ENCODE data around the gene ABHD16A. TPM values are rescaled to one million over a fixed set of nuclear protein-coding genes. Genes with fewer than 3 reads are reported as not detected.

Gene ABHD16A
- total RNA-seq, 2 experiments from 2014 or later = 52.1 to 55.4 TPM

- CTCF ChIA-PET = interaction anchor here (0.6 to 9.7 kb wide), 30 partner anchors 8 to 192 kb away, joined by 3 to 118 read pairs (median 5); partner anchors contain the start of genes ABHD16A, ATP6V1G2, C6orf47 and DDAH2
- POLR2A ChIA-PET = interaction anchor here (0.6 to 5.6 kb wide), 31 partner anchors 10 to 241 kb away, joined by 3 to 83 read pairs (median 7); partner anchors contain the start of genes ABHD16A, BAG6, C6orf47 and CSNK2B
- Mint-ChIP-seq H3K36me3 (ENCODE audit: low read depth) (peaks cover 50% of the 10 kb centered on the region), H3K4me3 (peak overlapping the region; percentile 92), H3K27ac (peak overlapping the region; percentile 96), H3K27me3 (ENCODE audit: low read depth) (no peaks in the 10 kb centered on the region), H3K9me3 (ENCODE audit: insufficient read depth) (no peaks in the 10 kb centered on the region), H3K4me1 (ENCODE audit: low read depth) (peaks cover 64% of the 10 kb centered on the region)
- ATAC-seq (peak; percentile 15), DNase-seq (peak; percentile 88)
Measured at GRCh38 chr6:31737991-31738979, 35.2 kb upstream of the ABHD16A start.

- no peaks in the 10 kb centered on the region for H3K9me3 Mint-ChIP-seq (ENCODE audit: insufficient read depth)
- H3K27ac Mint-ChIP-seq = peak overlapping the region; percentile 96
- DNase-seq (peak; percentile 45), ATAC-seq (no peak)
- H3K27me3 Mint-ChIP-seq (ENCODE audit: low read depth) = no peaks in the 10 kb centered on the region
- CTCF ChIA-PET = interaction anchor here (0.6 to 9.7 kb wide), 23 partner anchors 7 to 157 kb away, joined by 3 to 118 read pairs (median 6); partner anchors contain the start of genes ABHD16A, C6orf47, DDAH2 and HSPA1A
- peak overlapping the region; percentile 92 for H3K4me3 Mint-ChIP-seq
- POLR2A ChIA-PET = interaction anchor here (0.6 to 5.6 kb wide), 31 partner anchors 9 to 196 kb away, joined by 3 to 83 read pairs (median 7); partner anchors contain the start of genes ABHD16A, BAG6, C6orf47 and CSNK2B
- H3K4me1 Mint-ChIP-seq (ENCODE audit: low read depth) = peaks cover 69% of the 10 kb centered on the region
- H3K36me3 Mint-ChIP-seq (ENCODE audit: low read depth) = peaks cover 44% of the 10 kb centered on the region
Measured at GRCh38 chr6:31737315-31737990, 34.3 kb upstream of the ABHD16A start.

GRCh38 chr6:31736768-31737314 lies 33.7 kb upstream of the ABHD16A start:
- DNase-seq (peak; percentile 29), ATAC-seq (no peak)
- ChIA-PET CTCF (interaction anchor here (1.0 to 9.7 kb wide), 12 partner anchors 9 to 97 kb away, joined by 3 to 118 read pairs (median 6); partner anchors contain the start of genes HSPA1A, HSPA1B, HSPA1L and LSM2), POLR2A (interaction anchor here (0.5 to 5.6 kb wide), 27 partner anchors 8 to 1402 kb away, joined by 3 to 83 read pairs (median 6); partner anchors contain the start of genes ABHD16A, BAG6, C6orf47 and CSNK2B)
- peaks cover 48% of the 10 kb centered on the region for H3K36me3 Mint-ChIP-seq (ENCODE audit: low read depth)
- H3K27me3 Mint-ChIP-seq (ENCODE audit: low read depth) = no peaks in the 10 kb centered on the region
- H3K27ac Mint-ChIP-seq = peak overlapping the region; percentile 96
- H3K4me1 Mint-ChIP-seq (ENCODE audit: low read depth) = peaks cover 74% of the 10 kb centered on the region
- no peaks in the 10 kb centered on the region for H3K9me3 Mint-ChIP-seq (ENCODE audit: insufficient read depth)
- H3K4me3 Mint-ChIP-seq = peak overlapping the region; percentile 92

GRCh38 chr6:31736021-31736767 lies 33.1 kb upstream of the ABHD16A start, which contains the start of gene CLIC1:
Gene CLIC1 (minus strand): TSS chr6:31736530. CDS start chr6:31736300, 230 bp downstream.
- Mint-ChIP-seq H3K4me1 (ENCODE audit: low read depth) (peaks cover 71% of the 10 kb centered on the region), H3K9me3 (ENCODE audit: insufficient read depth) (no peaks in the 10 kb centered on the region), H3K36me3 (ENCODE audit: low read depth) (peaks cover 49% of the 10 kb centered on the region), H3K27ac (peak within 1 kb of the TSS; percentile 96), H3K4me3 (peak within 1 kb of the TSS; percentile 92), H3K27me3 (ENCODE audit: low read depth) (no peaks in the 10 kb centered on the region)
- DNase-seq (peak; percentile 89), ATAC-seq (peak; percentile 43)
- CTCF ChIA-PET = interaction anchor here (1.1 to 9.7 kb wide), 6 partner anchors 9 to 95 kb away, joined by 4 to 118 read pairs (median 12); partner anchors contain the start of genes HSPA1B and LSM2
- POLR2A ChIA-PET = interaction anchor here (0.5 to 5.6 kb wide), 26 partner anchors 11 to 1402 kb away, joined by 3 to 37 read pairs (median 4); partner anchors contain the start of genes ABHD16A, C6orf47, HSPA1A and HSPA1B

GRCh38 chr6:31734821-31735406 lies 31.8 kb upstream of the ABHD16A start:
- CTCF ChIA-PET = interaction anchor here (0.7 to 9.7 kb wide), 6 partner anchors 31 to 97 kb away, joined by 3 to 118 read pairs (median 5); partner anchors contain the start of gene HSPA1B
- no peaks in the 10 kb centered on the region for H3K9me3 Mint-ChIP-seq (ENCODE audit: insufficient read depth)
- POLR2A ChIA-PET = interaction anchor here (0.7 to 5.1 kb wide), 13 partner anchors 11 to 1633 kb away, joined by 3 to 33 read pairs (median 4); partner anchors contain the start of genes ABHD16A, GPANK1, HSPA1B and MPIG6B
- peak overlapping the region; percentile 96 for H3K27ac Mint-ChIP-seq
- DNase-seq = peak; percentile 79
- H3K4me3 Mint-ChIP-seq = peak overlapping the region; percentile 92
- peak; percentile 26 for ATAC-seq
- peaks cover 58% of the 10 kb centered on the region for H3K36me3 Mint-ChIP-seq (ENCODE audit: low read depth)
- peaks cover 75% of the 10 kb centered on the region for H3K4me1 Mint-ChIP-seq (ENCODE audit: low read depth)
- no peaks in the 10 kb centered on the region for H3K27me3 Mint-ChIP-seq (ENCODE audit: low read depth)

- H3K27me3 Mint-ChIP-seq (ENCODE audit: low read depth) = no peaks in the 10 kb centered on the region
- CTCF ChIA-PET = interaction anchor here (0.7 to 9.7 kb wide), 4 partner anchors 31 to 56 kb away, joined by 3 to 118 read pairs (median 3); no protein-coding TSS in a partner anchor
- H3K36me3 Mint-ChIP-seq (ENCODE audit: low read depth) = peaks cover 59% of the 10 kb centered on the region
- POLR2A ChIA-PET = interaction anchor here (0.7 to 5.1 kb wide), 5 partner anchors 11 to 93 kb away, joined by 3 to 33 read pairs (median 5); partner anchors contain the start of genes GPANK1, HSPA1B, MPIG6B and VARS1
- peak overlapping the region; percentile 92 for H3K4me3 Mint-ChIP-seq
- no peaks in the 10 kb centered on the region for H3K9me3 Mint-ChIP-seq (ENCODE audit: insufficient read depth)
- H3K4me1 Mint-ChIP-seq (ENCODE audit: low read depth) = peaks cover 74% of the 10 kb centered on the region
- ATAC-seq (no peak), DNase-seq (no peak)
- H3K27ac Mint-ChIP-seq = peak overlapping the region; percentile 96
Measured at GRCh38 chr6:31734247-31734820, 31.2 kb upstream of the ABHD16A start.

GRCh38 chr6:31733734-31734133 lies 30.6 kb upstream of the ABHD16A start:
- CTCF ChIA-PET = interaction anchor here (2.2 kb wide), 1 partner anchor 97 kb away, joined by 10 read pairs; no protein-coding TSS in a partner anchor
- ATAC-seq = no peak
- Mint-ChIP-seq H3K27me3 (ENCODE audit: low read depth) (no peaks in the 10 kb centered on the region), H3K36me3 (ENCODE audit: low read depth) (peaks cover 64% of the 10 kb centered on the region), H3K4me3 (peak overlapping the region; percentile 92), H3K27ac (peak overlapping the region; percentile 96), H3K4me1 (ENCODE audit: low read depth) (peaks cover 74% of the 10 kb centered on the region), H3K9me3 (ENCODE audit: insufficient read depth) (no peaks in the 10 kb centered on the region)
- no peak for DNase-seq
- POLR2A ChIA-PET = interaction anchor here (5.1 kb wide), 1 partner anchor 94 kb away, joined by 33 read pairs; the partner anchor contains the start of gene HSPA1B

- CTCF ChIA-PET = interaction anchor here (1.0 to 2.2 kb wide), 3 partner anchors 64 to 98 kb away, joined by 3 to 10 read pairs (median 3); partner anchors contain the start of gene VARS1
- H3K27ac Mint-ChIP-seq = peak overlapping the region; percentile 49
- peaks cover 78% of the 10 kb centered on the region for H3K36me3 Mint-ChIP-seq (ENCODE audit: low read depth)
- no peaks in the 10 kb centered on the region for H3K27me3 Mint-ChIP-seq (ENCODE audit: low read depth)
- ATAC-seq (no peak), DNase-seq (no peak)
- H3K4me1 Mint-ChIP-seq (ENCODE audit: low read depth) = peaks cover 72% of the 10 kb centered on the region
- peak overlapping the region; percentile 8 for H3K4me3 Mint-ChIP-seq
- no peaks in the 10 kb centered on the region for H3K9me3 Mint-ChIP-seq (ENCODE audit: insufficient read depth)
- POLR2A ChIA-PET = interaction anchor here (0.6 to 7.2 kb wide), 3 partner anchors 7 to 99 kb away, joined by 4 to 83 read pairs (median 4); partner anchors contain the start of gene MSH5
Measured at GRCh38 chr6:31732029-31732428, 28.9 kb upstream of the ABHD16A start.

GRCh38 chr6:31730631-31731086 lies 27.5 kb upstream of the ABHD16A start:
- H3K27me3 Mint-ChIP-seq (ENCODE audit: low read depth) = no peaks in the 10 kb centered on the region
- ChIA-PET POLR2A (interaction anchor here (1.1 to 7.2 kb wide), 7 partner anchors 9 to 100 kb away, joined by 3 to 83 read pairs (median 5); partner anchors contain the start of genes HSPA1L, LY6G6C, MSH5 and VARS1), CTCF (interaction anchor here (0.7 to 4.9 kb wide), 13 partner anchors 8 to 102 kb away, joined by 3 to 38 read pairs (median 7); partner anchors contain the start of genes HSPA1B, LSM2, MSH5 and VARS1)
- H3K36me3 Mint-ChIP-seq (ENCODE audit: low read depth) = peaks cover 86% of the 10 kb centered on the region
- peaks cover 79% of the 10 kb centered on the region for H3K4me1 Mint-ChIP-seq (ENCODE audit: low read depth)
- ATAC-seq (no peak), DNase-seq (no peak)
- H3K4me3 Mint-ChIP-seq = peak overlapping the region; percentile 95
- peak overlapping the region; percentile 90 for H3K27ac Mint-ChIP-seq
- H3K9me3 Mint-ChIP-seq (ENCODE audit: insufficient read depth) = no peaks in the 10 kb centered on the region

All from activated CD8-positive, alpha-beta T cell treated with anti-CD3 and anti-CD28 coated beads, Interleukin-2, amount 10 ng/mL, durations not matched to agents 7 days and 5 days (primary cell).